K562 (cell line): ENCODE results near the gene WDPCP.

ENCODE experiments used
- EP300 ChIP-seq: IDR thresholded peaks from 2 replicates; pipeline ENCODE4 v1.6.1; 2012; ENCODE audit warnings: low read length, improper control_type of control experiment
- POLR2AphosphoS5 ChIP-seq: IDR thresholded peaks from 2 replicates; pipeline ENCODE4 v1.6.1; 2011; ENCODE audit warnings: mild to moderate bottlenecking, low read depth, low read length, moderate library complexity; ENCODE audit not compliant: control insufficient read depth, insufficient read depth
- ZBTB5 ChIP-seq: fragments of 450-650 bp; IDR thresholded peaks from 2 replicates; pipeline ENCODE4 v1.6.1; 2017; ENCODE audit warnings: antibody characterized with exemption

GRCh38 chr2:63594660-63595059 lies 6.4 kb upstream of the WDPCP start:
- TF ChIP-seq POLR2AphosphoS5: no peak
- no peak for TF ChIP-seq ZBTB5
- TF ChIP-seq EP300: no peak
